HG03175 (cell line): ENCODE measurements around the gene NT5DC1.
A peak's percentile ranks its signal among the peaks of the same experiment; 100 is the strongest.

Experiments
- ATAC-seq: cut with Tn5 transposase; IDR thresholded peaks from one replicate; pipeline ENCODE4 v1.9.1; 2021; ENCODE audit warnings: mild to moderate bottlenecking, moderate library complexity; ENCODE audit not compliant: unreplicated experiment

NT5DC1 gene

GRCh38 chr6:116298973-116299372 is 198.3 kb downstream of the NT5DC1 start:
- peak; percentile 88 for ATAC-seq
